ENCODE data around the gene TCERG1L. TPM values are rescaled to one million over a fixed set of nuclear protein-coding genes. Genes with fewer than 3 reads are reported as not detected.

The TCERG1L gene
- total RNA-seq, 2 donors from 2014 or later, result 1.6 to 4.5 TPM

DNA sequence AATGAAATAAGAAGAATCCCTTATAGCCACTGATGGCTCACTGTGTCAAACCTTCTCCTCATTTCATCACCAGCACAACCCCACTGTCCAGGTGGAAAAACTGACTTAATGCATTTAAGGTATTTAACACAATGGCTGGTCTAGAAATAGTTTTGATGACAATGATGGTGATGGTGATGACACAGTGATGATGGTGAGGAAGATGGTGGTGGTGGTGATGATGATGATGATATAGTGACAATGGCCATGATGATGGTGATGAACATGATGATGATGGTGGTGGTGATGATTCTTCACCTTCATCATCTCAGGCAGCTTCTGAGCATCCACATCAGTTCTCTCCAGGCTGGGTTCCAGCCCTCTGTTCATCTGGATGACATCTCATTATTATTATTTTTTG, 186.6 kb downstream of the TCERG1L start:
- H3K36me3 Mint-ChIP-seq (ENCODE audit: low read depth), result peaks cover 5% of the 10 kb centered on the region

DNA sequence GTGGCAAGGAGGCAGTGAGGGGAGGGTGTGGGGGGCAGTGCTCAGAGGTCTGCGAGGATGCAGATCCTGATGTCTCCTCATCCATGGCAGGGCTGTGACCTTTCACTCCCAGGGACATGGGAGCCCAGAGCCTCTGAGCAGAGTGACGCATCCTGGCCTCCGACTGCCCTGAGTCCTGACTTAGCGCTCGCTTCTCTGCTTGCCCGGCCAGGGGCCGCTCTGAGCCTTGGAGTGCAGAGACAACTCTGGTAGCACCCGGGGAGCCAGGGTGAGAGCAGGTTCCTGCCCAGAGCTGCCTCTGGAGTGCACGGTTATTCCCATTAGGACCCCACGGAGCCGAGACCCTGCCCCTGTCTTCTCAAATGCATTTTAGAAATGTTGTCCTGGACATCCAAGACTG, 188.0 kb downstream of the TCERG1L start:
- DNase-seq, result no peak
- H3K4me1 Mint-ChIP-seq, result peaks cover 18% of the 10 kb centered on the region
- H3K27me3 Mint-ChIP-seq (ENCODE audit: insufficient read depth), result no peaks in the 10 kb centered on the region
- H3K9ac ChIP-seq (ENCODE audit: extremely low read depth, low read length, poor library complexity, severe bottlenecking), result no peak overlapping the region
- H3K9me3 Mint-ChIP-seq, result peaks cover 17% of the 10 kb centered on the region
- H3K4me3 Mint-ChIP-seq, result no peak overlapping the region
- WGBS, 2 experiments (ENCODE audit: insufficient coverage in 1 of 2, insufficient read length in 1 of 2), result 89 to 91% methylated on average over 3 to 11 of the region's 11 CpGs
- no peak overlapping the region for H3K27ac ChIP-seq (ENCODE audit: low read depth, low read length)
- H3K27ac Mint-ChIP-seq, result no peak overlapping the region
- H3K9me3 ChIP-seq (ENCODE audit: control insufficient read depth, low read length), result no peaks in the 10 kb centered on the region
- H3K27me3 ChIP-seq (ENCODE audit: control insufficient read depth, insufficient read depth, low read length, poor library complexity, severe bottlenecking), result no peaks in the 10 kb centered on the region
- no peaks in the 10 kb centered on the region for H3K36me3 ChIP-seq (ENCODE audit: control insufficient read depth, insufficient read depth, low read length)
- H3K4me1 ChIP-seq (ENCODE audit: control insufficient read depth, insufficient read depth, low read length), result peaks cover 12% of the 10 kb centered on the region
- H3K4me3 ChIP-seq (ENCODE audit: low read length), result no peak overlapping the region
- no peak for TF ChIP-seq CTCF (conservative IDR thresholded peaks at IDR 0.05)
- peaks cover 5% of the 10 kb centered on the region for H3K36me3 Mint-ChIP-seq (ENCODE audit: low read depth)

More for the DNA sequence above, 186.6 kb downstream of the TCERG1L start:
- H3K9me3 ChIP-seq (ENCODE audit: control insufficient read depth, low read length), result no peaks in the 10 kb centered on the region
- H3K27me3 ChIP-seq (ENCODE audit: control insufficient read depth, insufficient read depth, low read length, poor library complexity, severe bottlenecking), result no peaks in the 10 kb centered on the region
- no peak overlapping the region for H3K4me3 ChIP-seq (ENCODE audit: low read length)
- H3K9ac ChIP-seq (ENCODE audit: extremely low read depth, low read length, poor library complexity, severe bottlenecking), result no peak overlapping the region
- H3K4me3 Mint-ChIP-seq, result no peak overlapping the region
- H3K9me3 Mint-ChIP-seq, result peaks cover 17% of the 10 kb centered on the region
- peaks cover 12% of the 10 kb centered on the region for H3K4me1 ChIP-seq (ENCODE audit: control insufficient read depth, insufficient read depth, low read length)
- no peak for DNase-seq
- H3K27ac Mint-ChIP-seq, result no peak overlapping the region
- H3K4me1 Mint-ChIP-seq, result peaks cover 31% of the 10 kb centered on the region
- no peaks in the 10 kb centered on the region for H3K36me3 ChIP-seq (ENCODE audit: control insufficient read depth, insufficient read depth, low read length)
- TF ChIP-seq CTCF (conservative IDR thresholded peaks at IDR 0.05), result no peak
- no peaks in the 10 kb centered on the region for H3K27me3 Mint-ChIP-seq (ENCODE audit: insufficient read depth)
- H3K27ac ChIP-seq (ENCODE audit: low read depth, low read length), result no peak overlapping the region

GRCh38 chr10:131121511-131122035, 189.9 kb downstream of the TCERG1L start:
- H3K36me3 ChIP-seq (ENCODE audit: control insufficient read depth, insufficient read depth, low read length), result no peaks in the 10 kb centered on the region
- no peaks in the 10 kb centered on the region for H3K27me3 ChIP-seq (ENCODE audit: control insufficient read depth, insufficient read depth, low read length, poor library complexity, severe bottlenecking)
- TF ChIP-seq CTCF (conservative IDR thresholded peaks at IDR 0.05), result no peak
- H3K4me1 Mint-ChIP-seq, result peaks cover 2% of the 10 kb centered on the region
- H3K9ac ChIP-seq (ENCODE audit: extremely low read depth, low read length, poor library complexity, severe bottlenecking), result no peak overlapping the region
- no peak overlapping the region for H3K4me3 Mint-ChIP-seq
- peaks cover 3% of the 10 kb centered on the region for H3K4me1 ChIP-seq (ENCODE audit: control insufficient read depth, insufficient read depth, low read length)
- H3K36me3 Mint-ChIP-seq (ENCODE audit: low read depth), result peaks cover 5% of the 10 kb centered on the region
- H3K27ac Mint-ChIP-seq, result no peak overlapping the region
- no peak overlapping the region for H3K4me3 ChIP-seq (ENCODE audit: low read length)
- no peaks in the 10 kb centered on the region for H3K9me3 ChIP-seq (ENCODE audit: control insufficient read depth, low read length)
- peaks cover 17% of the 10 kb centered on the region for H3K9me3 Mint-ChIP-seq
- H3K27me3 Mint-ChIP-seq (ENCODE audit: insufficient read depth), result no peaks in the 10 kb centered on the region
- WGBS, 2 experiments (ENCODE audit: insufficient coverage in 1 of 2, insufficient read length in 1 of 2), result 94 to 100% methylated on average over 10 to 11 of the region's 11 CpGs
- H3K27ac ChIP-seq (ENCODE audit: low read depth, low read length), result no peak overlapping the region
- DNase-seq, result no peak

All from endodermal cell (in vitro differentiated cells).